Progenitor cell of endocrine pancreas (in vitro differentiated cells): Measurements from ENCODE around the gene KCNQ4. TPM values are rescaled to one million over a fixed set of nuclear protein-coding genes. Genes with fewer than 3 reads are reported as not detected.
A peak's percentile ranks its signal among the peaks of the same experiment; 100 is the strongest.

ENCODE experiments used
- DNase-seq: peaks from one replicate; pipeline ENCODE4 v3.0.0; 2021; ENCODE audit warnings: low spot score; ENCODE audit not compliant: unreplicated experiment
- H3K27ac Mint-ChIP-seq: 2 replicates; pipeline ENCODE4 v1.8.0; 2021; ENCODE audit warnings: mild to moderate bottlenecking, moderate library complexity, mixed read lengths
- H3K27me3 Mint-ChIP-seq: 2 replicates; pipeline ENCODE4 v1.8.0; 2021; ENCODE audit warnings: mixed read lengths
- H3K36me3 Mint-ChIP-seq: 2 replicates; pipeline ENCODE4 v1.8.0; 2022; ENCODE audit warnings: mixed read lengths; ENCODE audit not compliant: insufficient read depth
- H3K4me1 Mint-ChIP-seq: 2 replicates; pipeline ENCODE4 v1.8.0; 2021; ENCODE audit warnings: low read depth, mixed read lengths
- H3K4me3 Mint-ChIP-seq: 2 replicates; pipeline ENCODE4 v1.8.0; 2021; ENCODE audit warnings: low read depth, mild to moderate bottlenecking, moderate library complexity, mixed read lengths
- H3K9me3 Mint-ChIP-seq: 2 replicates; pipeline ENCODE4 v1.8.0; 2021; ENCODE audit warnings: low read depth, mixed read lengths
- CTCF ChIP-seq: fragments of 200-600 bp; sonication (generic); IDR thresholded peaks from one replicate; pipeline ENCODE4 v1.5.0; 2021; ENCODE audit warnings: antibody characterized with exemption, mild to moderate bottlenecking; ENCODE audit not compliant: unreplicated experiment
- total RNA-seq: library from RNA; stranded (reverse); gene quantifications from 2 replicates; pipeline ENCODE4 v1.2.1, GENCODE V29; 2021

The KCNQ4 gene
- total RNA-seq, 1 donor from 2014 or later = 0.67 TPM

GRCh38 chr1:40849801-40850592 lies 66.4 kb downstream of the KCNQ4 start:
- H3K4me1 Mint-ChIP-seq = peaks cover 7% of the 10 kb centered on the region
- H3K9me3 Mint-ChIP-seq = no peaks in the 10 kb centered on the region
- TF ChIP-seq CTCF = peak; percentile 82
- peak; percentile 63 for DNase-seq
- H3K27ac Mint-ChIP-seq = peak overlapping the region; percentile 9
- peaks cover 13% of the 10 kb centered on the region for H3K27me3 Mint-ChIP-seq
- H3K4me3 Mint-ChIP-seq = no peak overlapping the region
- H3K36me3 Mint-ChIP-seq = no peaks in the 10 kb centered on the region

GRCh38 chr1:40851643-40852042 lies 68.1 kb downstream of the KCNQ4 start:
- no peaks in the 10 kb centered on the region for H3K36me3 Mint-ChIP-seq
- peaks cover 13% of the 10 kb centered on the region for H3K27me3 Mint-ChIP-seq
- no peak overlapping the region for H3K27ac Mint-ChIP-seq
- no peaks in the 10 kb centered on the region for H3K9me3 Mint-ChIP-seq
- DNase-seq = no peak
- TF ChIP-seq CTCF = no peak
- peaks cover 7% of the 10 kb centered on the region for H3K4me1 Mint-ChIP-seq
- H3K4me3 Mint-ChIP-seq = no peak overlapping the region

GRCh38 chr1:40853113-40853884 lies 69.7 kb downstream of the KCNQ4 start:
- no peak overlapping the region for H3K4me3 Mint-ChIP-seq
- no peaks in the 10 kb centered on the region for H3K36me3 Mint-ChIP-seq
- H3K4me1 Mint-ChIP-seq = no peaks in the 10 kb centered on the region
- peaks cover 24% of the 10 kb centered on the region for H3K27me3 Mint-ChIP-seq
- TF ChIP-seq CTCF = no peak
- no peak for DNase-seq
- no peak overlapping the region for H3K27ac Mint-ChIP-seq
- no peaks in the 10 kb centered on the region for H3K9me3 Mint-ChIP-seq

- no peak overlapping the region for H3K4me3 Mint-ChIP-seq
- H3K27me3 Mint-ChIP-seq = peaks cover 29% of the 10 kb centered on the region
- H3K4me1 Mint-ChIP-seq = no peaks in the 10 kb centered on the region
Observed at GRCh38 chr1:40853885-40854170, 70.2 kb downstream of the KCNQ4 start.

More at GRCh38 chr1:40853885-40854170, 70.2 kb downstream of the KCNQ4 start:
- Mint-ChIP-seq H3K36me3 (no peaks in the 10 kb centered on the region), H3K27ac (no peak overlapping the region), H3K9me3 (no peaks in the 10 kb centered on the region)
- TF ChIP-seq CTCF = no peak
- no peak for DNase-seq
